Adrenal gland (tissue), 5 donors: Measurements from ENCODE around the gene MUTYH.

Experiments used
- POLR2A ChIP-seq, 2 donors: fragments of 450-650 bp; IDR thresholded peaks; one replicate each; pipeline ENCODE4 v1.6.1; 2017; ENCODE audit warnings: antibody characterized with exemption in 2 of 2, mild to moderate bottlenecking in 2 of 2, moderate library complexity in 1 of 2
- TF ChIP-seq, protein P1 (sequence below), 6 experiments: fragments of 450-650 bp in 4 of 6; fragments of 200-600 bp in 2 of 6; sonication (generic) in 1 of 6; IDR thresholded peaks; 1 replicate in 5 of 6; 2 replicates in 1 of 6; pipeline versions ENCODE4 v1.5.1 to v1.8.0; 2016 to 2021; ENCODE audit warnings: antibody characterized with exemption in 6 of 6, mild to moderate bottlenecking in 2 of 6, moderate library complexity in 1 of 6
- donor health status: DM: no; HTN: no; CAD: no.

DNA sequence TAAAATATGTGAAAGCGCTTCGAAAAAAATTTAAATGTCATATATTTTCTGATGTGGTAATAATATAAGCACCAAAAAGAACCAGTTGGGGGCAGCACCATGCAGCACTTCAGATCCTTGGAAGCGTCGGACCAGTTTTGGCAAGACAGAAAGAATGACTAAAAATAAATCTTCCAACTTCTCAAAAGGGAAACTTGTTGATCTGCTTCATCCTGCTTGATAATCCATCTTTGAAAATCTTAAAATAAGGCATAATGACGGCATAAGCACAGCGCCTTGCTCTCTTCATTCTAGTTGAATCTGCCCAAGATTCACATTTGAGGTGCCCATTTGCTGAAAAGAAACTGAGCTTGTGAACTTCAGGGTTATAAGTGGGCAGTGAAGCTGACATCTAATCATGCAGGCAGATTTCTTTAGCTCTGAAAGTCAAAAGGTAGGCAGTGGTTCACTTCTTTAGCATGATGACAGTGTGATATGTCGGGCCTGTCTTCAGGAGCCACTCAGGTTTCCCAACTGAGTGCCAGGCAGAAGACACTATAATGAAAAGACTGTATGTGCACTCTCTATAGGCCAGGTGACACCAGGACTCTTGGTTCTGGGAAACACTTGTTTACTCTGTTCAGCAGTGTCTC is 19.8 kb upstream of the MUTYH start:
- TF ChIP-seq, protein P1, sequence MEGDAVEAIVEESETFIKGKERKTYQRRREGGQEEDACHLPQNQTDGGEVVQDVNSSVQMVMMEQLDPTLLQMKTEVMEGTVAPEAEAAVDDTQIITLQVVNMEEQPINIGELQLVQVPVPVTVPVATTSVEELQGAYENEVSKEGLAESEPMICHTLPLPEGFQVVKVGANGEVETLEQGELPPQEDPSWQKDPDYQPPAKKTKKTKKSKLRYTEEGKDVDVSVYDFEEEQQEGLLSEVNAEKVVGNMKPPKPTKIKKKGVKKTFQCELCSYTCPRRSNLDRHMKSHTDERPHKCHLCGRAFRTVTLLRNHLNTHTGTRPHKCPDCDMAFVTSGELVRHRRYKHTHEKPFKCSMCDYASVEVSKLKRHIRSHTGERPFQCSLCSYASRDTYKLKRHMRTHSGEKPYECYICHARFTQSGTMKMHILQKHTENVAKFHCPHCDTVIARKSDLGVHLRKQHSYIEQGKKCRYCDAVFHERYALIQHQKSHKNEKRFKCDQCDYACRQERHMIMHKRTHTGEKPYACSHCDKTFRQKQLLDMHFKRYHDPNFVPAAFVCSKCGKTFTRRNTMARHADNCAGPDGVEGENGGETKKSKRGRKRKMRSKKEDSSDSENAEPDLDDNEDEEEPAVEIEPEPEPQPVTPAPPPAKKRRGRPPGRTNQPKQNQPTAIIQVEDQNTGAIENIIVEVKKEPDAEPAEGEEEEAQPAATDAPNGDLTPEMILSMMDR (IDR thresholded peaks at IDR 0.05) = peak; percentile 69 to 91 (median 76)
- no peak for TF ChIP-seq POLR2A (IDR thresholded peaks at IDR 0.05)
